HepG2 (cell line): ENCODE data around the gene TF. TPM values are rescaled to one million over a fixed set of nuclear protein-coding genes. Genes with fewer than 3 reads are reported as not detected.

Experiments
- ATF1 ChIP-seq: IDR thresholded peaks from 2 replicates; pipeline ENCODE4 v1.6.1; 2016; ENCODE audit warnings: mild to moderate bottlenecking, control low read depth
- GZF1 ChIP-seq: sonication (generic); formaldehyde crosslinking; IDR thresholded peaks from 2 replicates; pipeline ENCODE4 v1.5.1; 2020; ENCODE audit warnings: mild to moderate bottlenecking, missing genetic modification reagents
- NRL ChIP-seq: sonication (generic); formaldehyde crosslinking; IDR thresholded peaks from 2 replicates; pipeline ENCODE4 v1.5.0; 2020; ENCODE audit warnings: missing genetic modification reagents, mild to moderate bottlenecking, moderate library complexity, borderline replicate concordance
- SPEN ChIP-seq: sonication (generic); formaldehyde crosslinking; IDR thresholded peaks from 2 replicates; pipeline ENCODE4 v1.5.1; 2020; ENCODE audit warnings: low read depth, mild to moderate bottlenecking, missing genetic modification reagents
- ZEB1 ChIP-seq: IDR thresholded peaks from 2 replicates; pipeline ENCODE4 v1.6.1; 2012; ENCODE audit warnings: mild to moderate bottlenecking, low read depth, inconsistent platforms; ENCODE audit not compliant: insufficient replicate concordance
- ZFP37 ChIP-seq: sonication (generic); formaldehyde crosslinking; IDR thresholded peaks from 2 replicates; pipeline ENCODE4 v1.4.0; 2020; ENCODE audit warnings: missing genetic modification reagents, borderline replicate concordance
- ZNF224 ChIP-seq: sonication (generic); formaldehyde crosslinking; IDR thresholded peaks from 2 replicates; pipeline ENCODE4 v1.5.0; 2020; ENCODE audit warnings: mild to moderate bottlenecking, missing genetic modification reagents
- polyA plus RNA-seq, 8 experiments: library from polyadenylated mRNA; depleted of rRNA in 3 of 8; stranded (reverse) in 7 of 8; unstranded in 1 of 8; fragments of >200 nt; fragmentation: Illumina TruSeq in 4 of 8; extraction: Trizol in 4 of 8; gene quantifications; 2 replicates each; pipeline versions ENCODE4 v1.2.1 to v1.2.3, GENCODE V29; 2011 to 2016; ENCODE audit warnings: low read depth in 4 of 8, missing spikeins in 1 of 8, mixed read lengths in 1 of 8; ENCODE audit not compliant: insufficient read depth in 1 of 8
- total RNA-seq, 5 experiments: library from RNA; depleted of rRNA; stranded (reverse); fragments of >200 nt; fragmentation: Illumina TruSeq; extraction: Trizol; gene quantifications; 2 replicates each; pipeline ENCODE4 v1.2.3, GENCODE V29; 2016; ENCODE audit warnings: low read depth in 1 of 5
- TF ChIP-seq, protein P1 (sequence below): sonication (generic); formaldehyde crosslinking; IDR thresholded peaks from 2 replicates; pipeline ENCODE4 v1.4.0; 2020; ENCODE audit warnings: mild to moderate bottlenecking, missing genetic modification reagents
- TF ChIP-seq, protein P2 (sequence below): sonication (generic); formaldehyde crosslinking; IDR thresholded peaks from 2 replicates; pipeline ENCODE4 v1.9.0; 2021; ENCODE audit warnings: mild to moderate bottlenecking, missing genetic modification reagents
- TF ChIP-seq, protein P3 (sequence below): sonication (generic); formaldehyde crosslinking; IDR thresholded peaks from 2 replicates; pipeline ENCODE4 v1.4.0; 2020; ENCODE audit warnings: missing genetic modification reagents, mild to moderate bottlenecking, borderline replicate concordance
- TF ChIP-seq, protein P4 (sequence below): sonication (generic); formaldehyde crosslinking; IDR thresholded peaks from 2 replicates; pipeline ENCODE4 v1.5.1; 2020; ENCODE audit warnings: missing genetic modification reagents, mild to moderate bottlenecking, borderline replicate concordance
- TF ChIP-seq, protein P5 (sequence below): sonication (generic); formaldehyde crosslinking; IDR thresholded peaks from 2 replicates; pipeline ENCODE4 v1.5.0; 2020; ENCODE audit warnings: missing genetic modification reagents

The TF gene
- total and polyA plus RNA-seq, 2 of the 13 experiments (the other 11 are each of a cell fraction or from before 2014, with no cell fraction given) = 10,074 to 11,821 TPM

DNA sequence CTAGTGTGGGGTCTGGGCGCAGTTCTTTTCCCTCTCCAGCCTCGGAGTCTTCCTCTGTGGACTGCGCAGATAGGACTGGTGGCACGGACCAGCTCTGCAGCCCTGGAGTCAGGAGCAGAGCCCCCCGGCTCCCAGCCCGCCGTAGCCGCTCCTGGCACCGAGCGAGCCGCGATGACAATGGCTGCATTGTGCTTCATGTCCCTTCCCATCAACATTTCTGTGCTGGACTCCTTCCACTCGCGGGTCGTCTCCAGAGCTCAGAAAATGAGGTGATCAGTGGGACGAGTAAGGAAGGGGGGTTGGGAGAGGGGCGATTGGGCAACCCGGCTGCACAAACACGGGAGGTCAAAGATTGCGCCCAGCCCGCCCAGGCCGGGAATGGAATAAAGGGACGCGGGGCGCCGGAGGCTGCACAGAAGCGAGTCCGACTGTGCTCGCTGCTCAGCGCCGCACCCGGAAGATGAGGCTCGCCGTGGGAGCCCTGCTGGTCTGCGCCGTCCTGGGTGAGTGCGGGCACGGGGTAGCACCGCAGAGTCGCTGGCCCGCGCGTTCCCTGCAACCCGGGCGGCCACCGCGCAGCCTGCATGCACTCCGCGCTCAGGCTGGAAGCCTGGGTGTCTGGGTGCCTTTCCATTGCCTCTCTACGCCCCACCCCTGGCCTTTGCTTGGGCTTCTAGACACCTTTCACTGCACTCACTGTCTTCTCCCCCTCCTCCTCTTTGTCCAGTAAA lies at the start of gene TF (continued):
- TF ChIP-seq, protein P1, sequence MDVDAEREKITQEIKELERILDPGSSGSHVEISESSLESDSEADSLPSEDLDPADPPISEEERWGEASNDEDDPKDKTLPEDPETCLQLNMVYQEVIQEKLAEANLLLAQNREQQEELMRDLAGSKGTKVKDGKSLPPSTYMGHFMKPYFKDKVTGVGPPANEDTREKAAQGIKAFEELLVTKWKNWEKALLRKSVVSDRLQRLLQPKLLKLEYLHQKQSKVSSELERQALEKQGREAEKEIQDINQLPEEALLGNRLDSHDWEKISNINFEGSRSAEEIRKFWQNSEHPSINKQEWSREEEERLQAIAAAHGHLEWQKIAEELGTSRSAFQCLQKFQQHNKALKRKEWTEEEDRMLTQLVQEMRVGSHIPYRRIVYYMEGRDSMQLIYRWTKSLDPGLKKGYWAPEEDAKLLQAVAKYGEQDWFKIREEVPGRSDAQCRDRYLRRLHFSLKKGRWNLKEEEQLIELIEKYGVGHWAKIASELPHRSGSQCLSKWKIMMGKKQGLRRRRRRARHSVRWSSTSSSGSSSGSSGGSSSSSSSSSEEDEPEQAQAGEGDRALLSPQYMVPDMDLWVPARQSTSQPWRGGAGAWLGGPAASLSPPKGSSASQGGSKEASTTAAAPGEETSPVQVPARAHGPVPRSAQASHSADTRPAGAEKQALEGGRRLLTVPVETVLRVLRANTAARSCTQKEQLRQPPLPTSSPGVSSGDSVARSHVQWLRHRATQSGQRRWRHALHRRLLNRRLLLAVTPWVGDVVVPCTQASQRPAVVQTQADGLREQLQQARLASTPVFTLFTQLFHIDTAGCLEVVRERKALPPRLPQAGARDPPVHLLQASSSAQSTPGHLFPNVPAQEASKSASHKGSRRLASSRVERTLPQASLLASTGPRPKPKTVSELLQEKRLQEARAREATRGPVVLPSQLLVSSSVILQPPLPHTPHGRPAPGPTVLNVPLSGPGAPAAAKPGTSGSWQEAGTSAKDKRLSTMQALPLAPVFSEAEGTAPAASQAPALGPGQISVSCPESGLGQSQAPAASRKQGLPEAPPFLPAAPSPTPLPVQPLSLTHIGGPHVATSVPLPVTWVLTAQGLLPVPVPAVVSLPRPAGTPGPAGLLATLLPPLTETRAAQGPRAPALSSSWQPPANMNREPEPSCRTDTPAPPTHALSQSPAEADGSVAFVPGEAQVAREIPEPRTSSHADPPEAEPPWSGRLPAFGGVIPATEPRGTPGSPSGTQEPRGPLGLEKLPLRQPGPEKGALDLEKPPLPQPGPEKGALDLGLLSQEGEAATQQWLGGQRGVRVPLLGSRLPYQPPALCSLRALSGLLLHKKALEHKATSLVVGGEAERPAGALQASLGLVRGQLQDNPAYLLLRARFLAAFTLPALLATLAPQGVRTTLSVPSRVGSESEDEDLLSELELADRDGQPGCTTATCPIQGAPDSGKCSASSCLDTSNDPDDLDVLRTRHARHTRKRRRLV (CRISPR knock-in tag) = peak; percentile 85
- TF ChIP-seq, protein P2, sequence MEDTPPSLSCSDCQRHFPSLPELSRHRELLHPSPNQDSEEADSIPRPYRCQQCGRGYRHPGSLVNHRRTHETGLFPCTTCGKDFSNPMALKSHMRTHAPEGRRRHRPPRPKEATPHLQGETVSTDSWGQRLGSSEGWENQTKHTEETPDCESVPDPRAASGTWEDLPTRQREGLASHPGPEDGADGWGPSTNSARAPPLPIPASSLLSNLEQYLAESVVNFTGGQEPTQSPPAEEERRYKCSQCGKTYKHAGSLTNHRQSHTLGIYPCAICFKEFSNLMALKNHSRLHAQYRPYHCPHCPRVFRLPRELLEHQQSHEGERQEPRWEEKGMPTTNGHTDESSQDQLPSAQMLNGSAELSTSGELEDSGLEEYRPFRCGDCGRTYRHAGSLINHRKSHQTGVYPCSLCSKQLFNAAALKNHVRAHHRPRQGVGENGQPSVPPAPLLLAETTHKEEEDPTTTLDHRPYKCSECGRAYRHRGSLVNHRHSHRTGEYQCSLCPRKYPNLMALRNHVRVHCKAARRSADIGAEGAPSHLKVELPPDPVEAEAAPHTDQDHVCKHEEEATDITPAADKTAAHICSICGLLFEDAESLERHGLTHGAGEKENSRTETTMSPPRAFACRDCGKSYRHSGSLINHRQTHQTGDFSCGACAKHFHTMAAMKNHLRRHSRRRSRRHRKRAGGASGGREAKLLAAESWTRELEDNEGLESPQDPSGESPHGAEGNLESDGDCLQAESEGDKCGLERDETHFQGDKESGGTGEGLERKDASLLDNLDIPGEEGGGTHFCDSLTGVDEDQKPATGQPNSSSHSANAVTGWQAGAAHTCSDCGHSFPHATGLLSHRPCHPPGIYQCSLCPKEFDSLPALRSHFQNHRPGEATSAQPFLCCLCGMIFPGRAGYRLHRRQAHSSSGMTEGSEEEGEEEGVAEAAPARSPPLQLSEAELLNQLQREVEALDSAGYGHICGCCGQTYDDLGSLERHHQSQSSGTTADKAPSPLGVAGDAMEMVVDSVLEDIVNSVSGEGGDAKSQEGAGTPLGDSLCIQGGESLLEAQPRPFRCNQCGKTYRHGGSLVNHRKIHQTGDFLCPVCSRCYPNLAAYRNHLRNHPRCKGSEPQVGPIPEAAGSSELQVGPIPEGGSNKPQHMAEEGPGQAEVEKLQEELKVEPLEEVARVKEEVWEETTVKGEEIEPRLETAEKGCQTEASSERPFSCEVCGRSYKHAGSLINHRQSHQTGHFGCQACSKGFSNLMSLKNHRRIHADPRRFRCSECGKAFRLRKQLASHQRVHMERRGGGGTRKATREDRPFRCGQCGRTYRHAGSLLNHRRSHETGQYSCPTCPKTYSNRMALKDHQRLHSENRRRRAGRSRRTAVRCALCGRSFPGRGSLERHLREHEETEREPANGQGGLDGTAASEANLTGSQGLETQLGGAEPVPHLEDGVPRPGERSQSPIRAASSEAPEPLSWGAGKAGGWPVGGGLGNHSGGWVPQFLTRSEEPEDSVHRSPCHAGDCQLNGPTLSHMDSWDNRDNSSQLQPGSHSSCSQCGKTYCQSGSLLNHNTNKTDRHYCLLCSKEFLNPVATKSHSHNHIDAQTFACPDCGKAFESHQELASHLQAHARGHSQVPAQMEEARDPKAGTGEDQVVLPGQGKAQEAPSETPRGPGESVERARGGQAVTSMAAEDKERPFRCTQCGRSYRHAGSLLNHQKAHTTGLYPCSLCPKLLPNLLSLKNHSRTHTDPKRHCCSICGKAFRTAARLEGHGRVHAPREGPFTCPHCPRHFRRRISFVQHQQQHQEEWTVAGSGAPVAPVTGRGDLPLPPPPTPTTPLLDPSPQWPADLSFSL (CRISPR knock-in tag) = no peak
- TF ChIP-seq, protein P3, sequence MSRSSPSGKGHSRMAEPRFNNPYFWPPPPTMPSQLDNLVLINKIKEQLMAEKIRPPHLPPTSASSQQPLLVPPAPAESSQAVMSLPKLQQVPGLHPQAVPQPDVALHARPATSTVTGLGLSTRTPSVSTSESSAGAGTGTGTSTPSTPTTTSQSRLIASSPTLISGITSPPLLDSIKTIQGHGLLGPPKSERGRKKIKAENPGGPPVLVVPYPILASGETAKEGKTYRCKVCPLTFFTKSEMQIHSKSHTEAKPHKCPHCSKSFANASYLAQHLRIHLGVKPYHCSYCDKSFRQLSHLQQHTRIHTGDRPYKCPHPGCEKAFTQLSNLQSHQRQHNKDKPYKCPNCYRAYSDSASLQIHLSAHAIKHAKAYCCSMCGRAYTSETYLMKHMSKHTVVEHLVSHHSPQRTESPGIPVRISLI (CRISPR knock-in tag) = peak; percentile 84
- TF ChIP-seq ZEB1 (no peak), NRL (CRISPR knock-in tag) (peak; percentile 74; the same call in 1 of the 2 replicates), ATF1 (CRISPR knock-in tag) (no peak), SPEN (peak; percentile 94), ZFP37 (CRISPR knock-in tag) (0 out of 2 replicates have a peak, but pooled peaks have one; percentile 28), ZNF224 (CRISPR knock-in tag) (peak; percentile 78; the same call in 1 of the 2 replicates), GZF1 (CRISPR knock-in tag) (no peak)
- TF ChIP-seq, protein P4, sequence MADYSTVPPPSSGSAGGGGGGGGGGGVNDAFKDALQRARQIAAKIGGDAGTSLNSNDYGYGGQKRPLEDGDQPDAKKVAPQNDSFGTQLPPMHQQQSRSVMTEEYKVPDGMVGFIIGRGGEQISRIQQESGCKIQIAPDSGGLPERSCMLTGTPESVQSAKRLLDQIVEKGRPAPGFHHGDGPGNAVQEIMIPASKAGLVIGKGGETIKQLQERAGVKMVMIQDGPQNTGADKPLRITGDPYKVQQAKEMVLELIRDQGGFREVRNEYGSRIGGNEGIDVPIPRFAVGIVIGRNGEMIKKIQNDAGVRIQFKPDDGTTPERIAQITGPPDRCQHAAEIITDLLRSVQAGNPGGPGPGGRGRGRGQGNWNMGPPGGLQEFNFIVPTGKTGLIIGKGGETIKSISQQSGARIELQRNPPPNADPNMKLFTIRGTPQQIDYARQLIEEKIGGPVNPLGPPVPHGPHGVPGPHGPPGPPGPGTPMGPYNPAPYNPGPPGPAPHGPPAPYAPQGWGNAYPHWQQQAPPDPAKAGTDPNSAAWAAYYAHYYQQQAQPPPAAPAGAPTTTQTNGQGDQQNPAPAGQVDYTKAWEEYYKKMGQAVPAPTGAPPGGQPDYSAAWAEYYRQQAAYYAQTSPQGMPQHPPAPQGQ (CRISPR knock-in tag) = peak; percentile 96; the same call in 1 of the 2 replicates
- TF ChIP-seq, protein P5, sequence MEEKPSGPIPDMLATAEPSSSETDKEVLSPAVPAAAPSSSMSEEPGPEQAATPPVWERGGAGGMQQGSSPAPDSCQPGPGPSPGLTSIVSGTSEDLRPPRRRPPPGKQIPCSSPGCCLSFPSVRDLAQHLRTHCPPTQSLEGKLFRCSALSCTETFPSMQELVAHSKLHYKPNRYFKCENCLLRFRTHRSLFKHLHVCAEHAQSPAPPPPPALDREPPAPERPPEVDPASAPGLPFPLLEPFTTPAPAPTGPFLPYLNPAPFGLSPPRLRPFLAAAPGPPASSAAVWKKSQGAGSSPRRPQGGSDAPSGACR (CRISPR knock-in tag) = peak; percentile 91; the same call in 1 of the 2 replicates
